Right renal cortex interstitium (tissue), 3 donors: ENCODE measurements around the gene RAET1E. TPM values are rescaled to one million over a fixed set of nuclear protein-coding genes. Genes with fewer than 3 reads are reported as not detected.
"Not testable (repeated sequence)": the region's sequence is repeated elsewhere in the genome, so short reads cannot be mapped to it uniquely, and the experiment has no call there.

Experiments used
- DNase-seq, 3 donors: peaks; one replicate each; pipeline ENCODE4 v3.0.0-alpha.2; 2013; ENCODE audit warnings: low read depth in 3 of 3, low spot score in 2 of 3
- polyA plus RNA-seq, 3 donors: library from polyadenylated mRNA; unstranded; fragments of 120-200 nt; gene quantifications; one replicate each; pipeline ENCODE4 v1.2.1, GENCODE V29; 2013; ENCODE audit not compliant: insufficient read length in 3 of 3

The RAET1E gene
- polyA plus RNA-seq, 3 donors: 0.43 to 0.59 (median 0.46) TPM

DNA sequence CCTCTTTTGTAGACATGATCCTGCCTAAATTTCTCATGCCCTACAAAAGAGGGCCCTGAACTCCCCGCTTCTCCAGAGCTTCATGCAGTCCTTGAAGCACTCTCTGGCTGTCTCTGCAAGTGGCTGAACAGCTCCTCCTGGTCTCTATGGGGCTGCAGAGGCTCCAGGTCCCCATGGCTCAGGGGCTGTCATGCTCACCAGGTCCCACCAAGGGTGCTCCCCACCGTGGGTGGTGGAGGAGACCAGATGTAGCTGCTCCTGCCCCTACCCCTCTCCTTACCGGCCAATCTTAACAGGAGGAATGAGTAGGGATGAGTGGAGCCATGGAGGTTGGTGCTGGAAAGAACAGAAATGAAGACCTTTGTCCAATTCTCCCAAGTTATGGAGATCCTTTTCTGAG, 14.8 kb upstream of the RAET1E start:
- not testable (repeated sequence) for DNase-seq

DNA sequence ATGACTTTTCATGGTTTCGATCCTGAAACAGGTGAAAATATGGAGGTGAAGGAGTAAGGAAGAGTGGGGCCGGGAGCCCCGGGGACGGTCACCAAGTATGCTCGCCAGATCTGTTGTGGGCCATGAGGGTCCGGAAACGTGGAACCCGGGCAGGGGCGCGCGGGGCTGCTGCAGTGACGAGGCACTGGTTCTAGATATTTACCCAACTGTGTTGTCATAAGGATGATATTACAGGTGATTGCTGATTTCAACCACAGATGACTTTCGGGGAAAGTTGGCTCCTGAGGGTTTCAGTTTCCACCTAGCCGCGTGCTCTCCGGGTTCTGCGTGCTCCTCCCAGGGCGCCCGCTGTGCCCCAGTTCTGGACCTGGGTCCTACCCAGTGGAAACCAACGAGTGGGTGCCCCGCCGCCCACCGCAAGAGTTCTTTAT, 12.8 kb upstream of the RAET1E start:
- no peak for DNase-seq

DNA sequence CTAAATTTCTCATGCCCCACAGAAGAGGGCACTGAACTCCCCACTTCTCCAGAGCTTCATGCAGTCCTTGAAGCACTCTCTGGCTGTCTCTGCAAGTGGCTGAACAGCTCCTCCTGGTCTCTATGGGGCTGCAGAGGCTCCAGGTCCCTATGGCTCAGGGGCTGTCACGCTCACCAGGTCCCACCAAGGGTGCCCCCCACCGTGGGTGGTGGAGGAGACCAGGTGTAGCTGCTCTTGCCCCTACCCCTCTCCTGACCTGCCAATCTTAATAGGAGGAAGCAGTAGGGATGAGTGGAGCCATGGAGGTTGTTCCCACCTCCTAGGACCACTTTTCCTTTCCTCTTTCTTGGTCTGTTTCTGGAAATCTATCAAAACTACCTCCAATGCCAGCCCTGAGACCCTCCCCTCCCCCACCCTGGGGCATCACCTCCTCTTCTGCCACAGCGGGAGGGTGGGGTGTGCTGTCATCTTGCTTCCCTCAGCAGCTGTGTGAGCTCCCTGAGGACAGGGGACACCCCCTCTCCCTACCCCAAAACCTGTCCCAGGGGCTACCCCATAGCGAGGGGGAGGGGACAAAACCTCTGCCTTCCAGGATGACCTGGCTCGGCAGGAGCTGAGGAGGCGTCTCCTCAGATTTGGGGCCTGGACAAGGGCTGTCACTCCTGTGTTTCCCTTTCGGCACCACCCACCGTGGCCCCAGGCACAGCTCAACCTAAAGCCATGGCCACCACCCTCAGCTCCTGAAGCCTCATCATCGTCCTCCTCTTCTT, 12.0 kb upstream of the RAET1E start:
- DNase-seq: no peak

DNA sequence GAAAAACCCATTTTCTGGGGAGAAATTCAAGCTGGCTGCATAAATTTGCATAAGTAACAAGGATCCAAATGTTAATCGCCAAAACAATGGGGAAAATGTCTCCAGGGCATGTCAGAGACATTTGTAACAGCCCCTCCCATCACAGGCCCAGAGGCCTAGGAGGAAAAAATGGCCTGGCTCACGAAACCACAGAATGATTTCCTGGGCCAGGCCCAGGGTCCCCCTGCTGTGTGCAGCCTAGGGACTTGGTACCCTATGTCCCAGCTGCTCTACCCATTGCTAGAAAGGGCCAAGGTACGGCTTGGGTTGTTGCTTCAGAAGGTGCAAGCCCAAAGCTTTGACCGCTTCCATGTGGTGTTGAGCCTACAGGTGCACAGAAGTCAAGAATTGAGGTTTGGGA, 10.6 kb upstream of the RAET1E start:
- not testable (repeated sequence) for DNase-seq

DNA sequence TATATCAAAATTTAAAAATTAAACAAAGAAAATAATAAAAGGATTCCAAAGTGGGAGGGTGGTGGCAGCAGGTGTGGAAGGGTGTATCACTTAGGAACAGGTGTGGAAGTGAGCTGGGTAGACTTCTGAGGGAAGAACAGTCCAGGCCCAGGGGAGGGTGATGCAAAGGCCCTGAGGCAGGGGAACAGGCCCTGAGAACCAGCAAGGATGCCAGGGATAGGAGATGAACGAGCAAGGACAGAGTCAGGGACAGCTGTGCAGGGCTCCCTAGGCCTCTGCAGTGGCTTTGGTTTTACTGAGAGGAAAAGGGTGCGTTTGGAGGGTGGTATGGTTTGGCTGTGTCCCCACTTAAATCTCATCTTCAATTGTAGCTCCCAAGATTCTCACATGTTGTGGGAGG, 9.4 kb upstream of the RAET1E start:
- DNase-seq: no peak

DNA sequence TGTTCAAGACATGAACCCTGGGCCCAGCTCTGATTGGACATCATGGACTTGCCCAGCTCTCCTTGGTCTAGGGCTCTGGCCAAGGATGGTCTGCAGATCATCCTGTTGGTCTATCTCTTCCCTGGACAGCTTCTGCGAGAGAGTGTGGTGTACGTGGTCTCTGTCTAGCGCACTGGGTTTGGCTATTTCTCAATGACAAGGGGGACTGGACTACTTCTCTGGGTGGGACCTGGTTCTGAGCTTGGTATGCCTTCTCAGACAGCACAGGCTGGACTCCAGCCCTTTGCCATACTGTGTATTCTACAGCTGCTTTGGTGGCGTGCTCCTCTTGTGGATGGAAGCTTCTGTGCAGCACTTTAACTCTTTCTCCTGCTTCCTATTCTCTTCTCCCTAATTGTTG, 8.5 kb upstream of the RAET1E start:
- DNase-seq: no peak

DNA sequence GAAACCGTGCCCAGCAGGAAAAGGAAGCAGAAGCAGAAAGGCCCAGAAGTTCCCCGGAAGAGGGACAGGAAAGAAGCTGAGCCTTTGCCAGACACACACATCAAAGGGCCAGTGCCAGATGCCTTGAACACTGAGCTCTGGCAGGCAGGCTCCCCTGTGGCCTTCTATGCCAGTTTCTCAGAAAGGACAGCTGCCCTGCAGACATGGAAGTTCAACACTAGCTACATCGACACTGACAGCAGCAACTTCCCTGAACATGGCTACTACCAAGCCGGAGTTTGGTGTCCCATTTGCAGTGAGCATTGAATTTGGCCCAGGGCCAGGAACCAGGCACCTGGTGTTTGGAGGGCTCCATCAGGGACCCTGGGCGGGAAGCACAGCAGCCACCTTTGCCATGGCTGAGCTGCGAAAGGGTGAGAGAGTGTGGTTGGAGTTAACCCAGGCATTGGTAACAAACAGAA, 8.0 kb upstream of the RAET1E start:
- DNase-seq: no peak

DNA sequence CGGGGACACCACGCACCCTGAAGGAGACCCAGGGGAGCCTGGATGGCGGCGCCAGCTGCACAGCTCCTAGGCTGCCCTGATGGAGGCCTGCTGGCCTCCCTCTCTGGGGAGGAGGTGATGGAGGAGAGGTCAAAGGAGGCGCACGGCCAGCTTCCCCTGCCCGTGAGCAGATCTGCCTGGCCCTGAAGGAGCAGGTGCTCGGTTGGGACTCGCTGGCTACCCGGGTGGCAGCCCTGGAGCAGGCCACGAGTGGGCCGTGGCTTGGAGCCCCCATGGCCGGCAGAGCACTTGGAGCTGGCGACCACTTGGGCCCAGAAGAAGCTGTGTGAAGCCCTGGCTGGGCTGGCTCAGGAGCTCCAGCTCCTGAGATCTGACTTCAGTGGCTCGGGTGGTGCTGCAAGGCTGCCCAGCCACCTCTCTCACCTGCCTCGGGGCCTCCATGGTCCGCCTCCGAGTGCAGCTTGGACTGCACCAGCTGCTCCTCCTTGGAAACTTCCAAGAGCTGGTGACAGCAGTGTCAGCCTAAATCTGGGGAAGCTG, 7.5 kb upstream of the RAET1E start:
- DNase-seq: no peak

DNA sequence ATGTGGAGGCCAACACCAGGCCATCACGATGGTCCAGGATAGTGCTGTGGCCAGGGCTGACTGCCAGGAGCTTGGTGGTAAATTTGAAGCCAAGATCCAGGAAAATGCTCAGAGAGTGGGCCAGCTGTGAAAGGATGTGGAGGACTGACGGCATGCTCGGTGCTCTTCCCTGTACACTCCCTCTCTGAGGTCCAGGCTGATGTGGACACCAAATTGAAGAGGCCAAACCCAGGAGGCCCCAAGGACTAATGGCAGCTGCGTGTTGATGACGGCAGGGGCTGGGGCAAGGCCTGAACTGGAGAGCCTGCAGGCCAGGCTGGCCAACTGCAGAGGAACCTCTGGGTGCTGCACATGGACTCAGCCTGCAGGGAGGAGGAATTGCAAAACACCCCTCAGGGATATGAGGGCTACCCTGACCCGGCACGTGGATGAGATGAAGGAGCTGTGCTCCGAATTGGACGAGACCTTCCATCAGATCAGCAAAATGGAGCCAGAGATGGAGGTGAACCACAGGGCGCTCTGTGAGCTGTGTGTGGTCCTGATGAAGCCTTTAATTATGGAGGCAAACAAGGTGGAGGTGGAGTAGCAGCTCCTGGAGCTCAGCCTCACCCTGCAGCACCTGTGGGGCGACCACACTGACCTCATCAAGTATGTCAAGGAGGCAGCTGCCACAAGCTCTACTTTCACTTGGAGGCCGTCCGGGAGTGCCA, 6.9 kb upstream of the RAET1E start:
- no peak for DNase-seq

DNA sequence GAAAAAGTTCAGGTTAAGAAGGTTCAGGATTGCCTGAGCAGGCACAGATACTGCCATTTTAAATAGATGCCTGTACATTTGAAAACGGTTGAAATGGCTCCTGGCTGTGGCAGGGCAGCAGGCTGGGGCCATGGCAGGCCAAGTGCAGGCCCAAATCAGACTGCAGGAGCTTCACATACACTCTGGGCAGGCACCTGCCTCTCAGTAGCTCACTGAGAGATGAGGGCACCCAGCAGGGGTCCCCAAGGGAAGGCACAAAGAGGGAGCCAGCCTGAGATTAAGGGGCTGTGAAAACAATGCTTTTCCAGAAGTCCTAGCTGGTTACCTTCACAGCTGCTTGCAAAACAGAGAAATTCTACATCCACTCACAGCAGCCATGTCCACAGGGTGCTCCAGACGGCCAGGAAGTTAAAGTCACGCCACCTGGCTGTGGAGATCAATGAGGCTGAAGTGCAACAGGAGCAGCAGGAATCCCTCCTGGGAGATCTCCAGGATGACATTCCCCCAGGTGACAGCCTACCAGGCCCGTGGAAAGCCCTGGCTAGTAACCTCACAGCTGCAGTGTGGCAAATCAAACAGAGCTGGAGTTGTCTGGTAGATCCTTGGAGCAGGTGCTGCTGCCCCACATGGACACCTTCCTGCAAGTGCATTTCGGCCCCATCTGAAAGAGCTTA, 6.2 kb upstream of the RAET1E start:
- DNase-seq: no peak

DNA sequence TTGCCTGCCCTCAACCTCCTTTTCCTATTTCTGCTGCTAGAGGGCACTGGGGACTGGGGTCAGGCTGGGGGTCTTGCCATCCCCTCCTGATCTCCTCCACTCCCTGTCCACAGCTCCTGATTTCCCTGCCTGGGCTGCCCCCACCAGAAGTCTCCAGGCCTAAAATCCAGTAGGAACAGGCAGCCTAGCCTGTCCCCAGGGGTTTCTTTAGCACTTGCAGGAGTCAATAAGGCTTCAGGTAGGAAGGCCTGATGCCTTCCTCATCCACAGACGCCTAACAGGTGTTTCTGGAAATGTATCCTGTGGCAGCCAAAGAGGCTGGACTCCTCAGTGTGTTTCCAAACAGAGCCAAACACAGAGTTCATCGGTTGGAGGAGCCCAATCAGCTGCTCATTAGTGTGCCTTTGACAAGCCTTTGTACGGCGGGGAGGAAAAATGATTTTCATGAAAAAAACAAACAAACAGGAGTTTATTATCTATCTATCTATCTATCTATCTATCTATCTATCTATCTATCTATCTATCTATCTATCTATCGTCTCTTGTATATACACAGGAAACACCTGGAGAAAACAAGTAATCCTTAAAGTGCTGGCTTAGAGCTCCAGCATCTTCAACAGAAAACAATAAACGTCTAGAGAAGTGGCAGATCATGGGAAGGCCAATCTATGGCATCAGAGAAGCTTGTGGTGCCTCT, 3.7 kb upstream of the RAET1E start:
- no peak for DNase-seq

DNA sequence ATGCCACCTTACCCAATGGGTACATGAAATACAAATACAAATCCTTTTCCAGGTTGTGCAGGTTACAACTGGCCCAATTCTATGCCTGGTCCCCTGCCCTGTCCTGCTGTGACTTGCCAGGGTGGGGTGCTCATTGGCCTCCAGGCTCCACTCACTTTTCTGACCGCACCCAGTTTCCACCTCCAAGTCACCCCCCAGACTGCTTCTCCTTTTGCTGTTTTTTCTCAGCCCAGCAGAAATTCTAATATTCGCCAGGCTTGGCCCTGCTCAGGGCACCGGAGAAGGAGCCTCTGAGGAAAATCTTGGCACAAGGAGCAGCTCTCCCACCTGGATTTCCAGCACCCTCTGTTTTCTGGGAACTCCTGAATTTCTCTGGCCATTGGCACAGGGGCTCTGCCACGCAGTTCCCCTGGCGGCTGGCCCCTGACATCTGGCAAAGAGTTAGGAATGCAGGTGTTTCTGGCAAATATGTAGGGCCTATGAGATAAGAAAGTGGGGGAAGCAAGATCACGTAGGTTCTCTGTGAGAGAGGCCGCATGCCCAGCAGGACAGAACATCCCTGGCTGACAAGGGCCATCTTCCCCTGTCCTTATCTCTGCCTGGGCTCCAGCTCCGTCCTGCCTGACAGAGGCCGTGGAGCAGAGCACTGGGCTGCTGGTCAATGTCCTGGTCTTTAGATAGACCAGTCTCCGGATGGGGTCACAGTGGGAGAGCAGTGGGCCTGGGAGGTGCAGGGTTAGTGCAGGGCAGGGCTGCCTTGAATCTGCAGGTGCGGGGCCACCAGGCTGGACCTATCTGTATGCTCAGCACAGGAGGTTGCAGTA, 2.9 kb upstream of the RAET1E start:
- no peak for DNase-seq

DNA sequence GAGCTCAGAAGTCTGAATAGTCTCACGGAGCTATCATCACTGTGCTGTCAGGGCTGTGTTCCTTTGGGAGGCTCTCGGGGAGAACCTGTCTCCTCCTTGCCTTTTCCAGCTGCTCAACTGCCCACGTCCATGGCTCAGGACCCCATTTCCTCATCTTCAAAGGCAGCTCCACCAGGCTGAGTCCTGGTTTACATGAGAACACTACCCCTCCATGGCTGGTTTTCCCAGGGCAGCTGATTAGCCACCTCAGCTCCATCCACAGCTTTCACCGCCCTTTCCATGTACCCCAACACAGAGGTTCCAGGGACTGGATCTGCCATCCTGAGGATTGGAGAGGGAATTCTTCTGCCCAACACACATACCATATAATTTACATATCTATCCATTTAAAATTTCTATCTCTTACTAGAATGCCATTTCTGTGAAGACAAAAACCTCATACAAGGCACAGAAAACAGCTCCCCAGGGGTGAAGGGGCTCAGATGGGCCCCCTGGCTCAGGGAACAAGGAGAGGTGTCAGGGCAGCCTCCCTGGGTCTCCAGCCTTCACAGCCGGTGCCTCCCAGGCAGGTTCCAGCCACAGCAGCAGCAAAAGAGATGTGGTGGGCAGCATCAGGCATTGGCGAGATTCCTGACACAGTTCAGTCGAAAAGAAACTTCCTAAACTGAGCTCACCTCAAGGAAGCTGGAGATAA, 2.2 kb upstream of the RAET1E start:
- no peak for DNase-seq

DNA sequence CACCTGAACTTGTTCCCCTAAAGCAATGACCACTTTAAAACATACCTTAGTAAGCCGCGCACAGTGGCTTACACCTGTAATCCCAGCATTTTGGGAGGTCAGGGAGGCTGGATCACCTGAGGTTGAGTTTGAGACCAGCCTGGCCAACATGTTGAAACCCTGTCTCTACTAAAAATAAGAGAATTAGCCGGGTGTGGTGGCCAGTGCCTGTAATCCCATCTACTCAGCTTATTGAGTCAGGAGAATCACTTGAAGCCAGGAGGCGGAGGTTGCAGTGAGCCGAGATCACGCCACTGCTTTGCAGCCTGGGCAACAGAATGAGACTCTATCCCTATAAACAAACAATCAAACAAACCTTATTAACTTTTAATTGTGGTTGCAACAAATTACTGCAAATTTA, 1.6 kb upstream of the RAET1E start:
- DNase-seq: no peak

DNA sequence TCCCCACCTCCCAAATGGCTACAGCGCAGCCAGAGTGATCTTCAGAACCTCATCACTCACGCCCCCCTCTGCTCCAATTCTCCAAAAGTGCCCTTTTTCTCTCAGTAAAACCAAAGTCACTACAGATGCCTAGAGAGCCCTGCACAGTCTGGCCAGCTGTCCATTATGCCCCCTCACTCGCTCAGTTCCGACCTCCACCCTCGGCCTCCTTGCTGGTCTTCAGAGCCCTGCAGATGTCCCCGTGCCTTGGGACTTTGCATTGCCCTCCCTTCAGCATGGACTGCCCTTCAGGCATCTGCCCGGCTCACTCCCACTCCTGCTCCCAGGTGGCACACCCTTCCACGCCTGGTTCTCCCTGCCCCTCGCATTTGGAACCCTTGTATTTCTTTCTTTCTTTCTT, 1.1 kb upstream of the RAET1E start:
- DNase-seq: no peak

DNA sequence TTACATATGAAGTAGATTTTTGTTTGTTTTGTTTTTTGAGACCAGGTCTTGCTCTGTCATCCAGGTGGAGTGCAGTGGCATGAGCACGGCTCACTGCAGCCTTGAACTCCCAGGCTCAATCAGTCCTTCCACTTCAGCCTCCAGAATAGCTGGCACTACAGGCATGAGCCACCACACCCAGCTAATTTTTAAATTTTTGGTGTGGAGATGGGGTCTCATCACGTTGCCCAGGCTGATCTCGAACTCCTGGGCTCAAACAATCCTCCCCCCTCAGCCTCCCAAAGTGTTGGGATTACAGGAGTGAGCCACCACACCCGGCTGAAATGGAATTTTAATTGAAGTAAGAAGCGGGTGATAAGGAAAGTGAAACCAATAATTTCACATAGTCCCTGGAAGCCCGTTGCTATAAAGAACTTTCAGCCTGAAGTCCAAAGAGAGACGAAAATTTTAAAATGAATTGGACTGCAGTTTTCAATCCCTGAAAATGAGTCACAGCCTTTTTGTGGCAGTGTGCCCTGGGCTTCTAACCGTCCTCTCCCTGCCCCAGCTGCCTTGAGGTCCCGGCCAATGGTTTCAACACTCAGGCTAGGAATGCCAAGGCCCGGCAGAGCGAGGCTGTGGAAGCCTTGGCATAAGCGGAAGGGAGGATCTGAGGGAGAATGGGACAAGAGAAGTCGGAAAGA, 757 bp downstream of the RAET1E start:
- DNase-seq: no peak

DNA sequence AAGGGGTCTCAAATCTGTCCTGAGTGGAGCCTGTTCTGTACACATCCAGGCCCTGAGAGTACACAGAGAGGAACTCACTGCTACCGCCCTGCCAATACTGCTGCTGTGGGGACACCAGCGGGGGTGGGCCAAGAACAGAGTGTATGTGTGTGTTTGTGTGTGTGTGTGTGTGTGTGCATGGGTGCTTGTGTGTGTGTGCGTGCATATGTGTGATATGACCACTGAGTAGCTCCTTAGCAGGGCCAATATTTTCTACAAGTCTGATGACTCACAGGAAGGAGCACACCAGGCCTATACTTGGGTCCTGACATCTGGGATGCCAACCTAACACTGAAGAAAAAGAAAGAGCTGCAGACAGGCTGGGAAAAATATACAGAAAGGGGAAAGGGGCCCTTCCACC, 1.4 kb downstream of the RAET1E start:
- no peak for DNase-seq

DNA sequence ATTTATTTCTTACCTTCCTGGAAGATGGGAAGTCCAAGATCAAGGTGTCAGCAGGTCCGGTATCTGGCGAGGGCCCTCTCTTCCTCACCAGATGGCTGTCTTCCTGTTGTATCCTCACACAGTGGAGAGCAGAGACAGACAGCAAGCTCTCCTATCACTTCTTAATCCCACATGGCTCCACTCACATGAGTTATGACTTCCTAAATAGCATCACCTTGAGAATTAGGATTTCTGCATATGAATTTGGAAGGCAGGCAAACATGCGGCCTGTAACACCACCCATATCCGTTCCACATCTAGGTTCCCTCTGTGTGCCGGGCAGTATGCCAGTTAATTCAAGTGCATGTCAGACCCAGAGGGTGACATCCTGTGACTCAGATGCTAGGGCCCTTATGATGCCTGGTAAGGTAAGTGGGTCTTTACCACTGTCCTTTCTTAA, 2.1 kb downstream of the RAET1E start:
- no peak for DNase-seq
